ENCODE results near the gene NIPAL1.

Gene NIPAL1

DNA sequence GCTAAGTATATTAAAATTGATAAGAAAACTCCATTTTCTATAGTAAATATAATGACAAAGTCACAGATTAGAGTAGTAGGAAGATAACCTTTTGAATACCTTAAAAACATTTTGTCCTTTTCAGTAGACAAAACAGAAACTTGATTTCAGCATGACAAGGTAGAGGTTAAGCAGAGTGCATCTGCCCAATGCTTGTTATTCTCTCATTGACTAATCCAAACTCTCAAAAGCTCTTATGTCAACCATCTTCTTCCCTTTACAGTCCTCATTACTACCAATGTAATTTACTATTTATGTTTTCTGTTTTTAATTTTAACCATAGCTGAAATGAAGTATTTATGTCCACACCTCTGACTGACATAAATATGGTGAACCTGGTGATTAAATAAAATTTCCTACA, 11.1 kb downstream of the NIPAL1 start:
- no peak for DNase-seq (ENCODE audit: low read depth)

DNA sequence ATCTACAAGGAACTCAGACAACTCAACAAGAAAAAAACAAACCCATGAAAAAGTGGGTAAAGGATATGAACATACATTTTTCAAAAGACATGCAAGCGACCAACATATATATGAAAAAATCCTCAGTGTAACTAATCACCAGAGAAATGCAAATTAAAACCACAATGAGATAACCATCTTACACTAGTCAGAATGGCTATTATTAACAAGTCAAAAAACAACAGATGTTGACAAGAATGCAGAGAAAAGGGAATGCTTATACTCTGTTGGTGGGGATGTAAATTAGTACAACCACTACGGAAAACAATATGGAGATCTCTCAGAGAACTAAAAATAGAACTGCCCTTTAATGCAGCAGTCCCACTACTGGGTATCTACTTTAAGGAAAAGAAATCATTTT, 12.1 kb downstream of the NIPAL1 start:
- no peak for DNase-seq (ENCODE audit: low read depth)

GRCh38 chr4:48030470-48030869, 13.9 kb downstream of the NIPAL1 start:
- DNase-seq (ENCODE audit: low read depth) = no peak

GRCh38 chr4:48031802-48032525, 15.4 kb downstream of the NIPAL1 start:
- DNase-seq (ENCODE audit: low read depth) = no peak

GRCh38 chr4:48032721-48033120, 16.1 kb downstream of the NIPAL1 start:
- no peak for DNase-seq (ENCODE audit: low read depth)

- DNase-seq (ENCODE audit: low read depth) = no peak
Observed at GRCh38 chr4:48033412-48033811, 16.8 kb downstream of the NIPAL1 start.

GRCh38 chr4:48033825-48034413, 17.3 kb downstream of the NIPAL1 start:
- peak; percentile 57 for DNase-seq (ENCODE audit: low read depth)

DNA sequence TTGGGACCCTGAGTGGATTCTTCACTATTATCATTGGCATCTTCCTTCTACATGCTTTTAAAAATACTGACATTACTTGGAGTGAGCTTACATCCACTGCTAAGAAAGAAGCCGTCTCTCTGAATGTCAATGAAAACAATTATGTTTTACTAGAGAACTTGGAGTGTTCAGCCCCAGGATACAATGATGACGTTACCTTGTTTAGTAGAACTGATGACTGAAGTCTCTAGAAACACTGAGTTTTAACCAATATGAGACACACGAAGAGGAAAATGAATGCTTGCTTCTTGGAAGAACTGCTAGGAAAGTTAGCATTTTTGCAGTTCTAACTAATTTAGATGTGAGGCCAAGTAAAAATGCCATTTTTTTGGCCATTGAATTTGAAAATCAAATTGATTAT, 19.4 kb downstream of the NIPAL1 start:
- no peak for DNase-seq (ENCODE audit: low read depth)

DNA sequence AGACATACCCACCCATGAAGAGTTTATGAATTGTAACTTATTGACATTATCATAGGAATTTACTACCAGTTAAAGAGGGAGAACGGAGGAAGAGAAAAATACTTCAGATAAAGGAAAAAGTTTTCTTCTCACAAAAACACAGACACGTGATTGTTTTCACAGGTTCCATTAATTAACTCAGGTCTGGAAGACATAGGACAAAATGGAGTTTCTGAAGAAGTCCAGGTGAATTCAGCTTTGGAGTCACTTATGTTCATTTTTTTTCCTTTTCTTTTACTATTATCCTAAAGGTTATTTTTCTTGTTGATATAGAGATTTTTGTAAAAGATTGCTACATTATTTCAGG, 20.5 kb downstream of the NIPAL1 start:
- no peak for DNase-seq (ENCODE audit: low read depth)

GRCh38 chr4:48038666-48039065, 22.1 kb downstream of the NIPAL1 start:
- DNase-seq (ENCODE audit: low read depth) = no peak

GRCh38 chr4:48039561-48039960, 23.0 kb downstream of the NIPAL1 start:
- no peak for DNase-seq (ENCODE audit: low read depth)

DNA sequence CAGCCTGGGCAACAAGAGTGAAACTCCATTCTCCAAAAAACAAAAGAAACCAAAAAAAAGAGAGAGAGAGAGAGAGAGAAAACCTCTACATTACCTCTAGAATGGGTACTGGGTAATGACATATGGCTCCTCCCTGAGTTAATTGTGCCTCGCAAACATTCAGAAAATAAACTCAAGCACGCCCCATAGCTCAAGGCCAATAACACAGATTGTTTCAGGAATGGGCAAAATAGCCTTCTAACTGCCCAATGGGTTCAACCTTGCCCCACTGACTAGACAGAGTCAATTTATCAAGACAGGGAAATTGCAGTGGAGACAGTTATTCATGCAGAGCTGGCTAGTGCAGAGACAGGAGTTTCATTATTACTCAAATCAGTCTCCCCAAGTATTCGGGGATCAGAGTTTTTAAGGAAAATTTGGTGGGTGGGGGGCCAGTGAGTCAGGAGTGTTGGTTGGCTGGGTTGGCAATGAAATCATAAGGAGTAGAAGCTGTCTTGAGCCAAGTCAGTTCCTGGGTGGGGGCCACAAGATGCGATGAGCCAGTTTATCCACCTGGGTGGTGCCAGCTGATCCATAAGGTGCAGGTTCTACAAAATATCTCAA, 25.1 kb downstream of the NIPAL1 start:
- DNase-seq (ENCODE audit: low read depth) = peak; percentile 35

DNA sequence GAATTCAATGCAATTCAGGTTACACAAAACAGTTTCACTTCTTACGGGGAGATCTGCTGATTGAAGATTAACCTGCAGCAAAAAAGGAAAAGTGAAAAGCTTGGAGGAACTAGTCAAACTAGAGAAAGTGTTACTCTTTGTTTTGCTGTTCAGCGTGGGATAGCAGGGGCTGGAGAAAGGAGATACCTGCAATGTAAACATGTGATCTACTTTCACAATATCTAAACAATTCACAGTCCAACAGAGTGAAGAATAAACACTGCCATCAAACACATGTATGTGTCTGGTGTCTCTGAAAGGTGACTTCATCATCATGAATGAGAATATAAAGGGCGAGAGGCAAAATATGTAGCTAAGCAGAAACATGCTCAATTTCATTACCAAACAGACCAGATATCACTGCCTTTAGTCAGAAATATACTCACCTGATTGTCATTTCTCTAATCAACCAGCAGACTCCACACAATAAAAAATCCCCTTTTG, 26.4 kb downstream of the NIPAL1 start:
- no peak for DNase-seq (ENCODE audit: low read depth)

GRCh38 chr4:48043504-48043903, 26.9 kb downstream of the NIPAL1 start:
- DNase-seq (ENCODE audit: low read depth) = no peak

DNA sequence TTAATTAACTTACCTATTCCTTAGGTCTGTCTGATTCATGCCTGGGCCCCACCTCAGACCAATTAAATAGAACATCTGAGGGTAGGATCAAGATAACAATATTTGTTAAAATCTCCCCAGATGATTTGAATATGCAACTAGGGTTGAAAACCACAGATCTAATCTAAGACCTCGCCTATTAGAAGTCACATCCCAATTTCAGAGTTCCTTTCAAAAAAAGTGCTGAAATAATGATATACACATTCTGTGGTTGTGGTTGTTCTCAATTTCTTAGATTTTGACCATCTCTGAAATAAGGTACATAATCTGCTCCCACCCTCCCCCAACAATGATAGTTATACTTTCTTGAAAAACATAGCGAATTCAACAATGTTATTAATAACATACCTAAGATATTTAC, 27.7 kb downstream of the NIPAL1 start:
- DNase-seq (ENCODE audit: low read depth) = no peak

GRCh38 chr4:48046059-48046458, 29.5 kb downstream of the NIPAL1 start:
- no peak for DNase-seq (ENCODE audit: low read depth)

- peak; percentile 76 for DNase-seq (ENCODE audit: low read depth)
Observed at GRCh38 chr4:48047421-48047844, 30.9 kb downstream of the NIPAL1 start.

DNA sequence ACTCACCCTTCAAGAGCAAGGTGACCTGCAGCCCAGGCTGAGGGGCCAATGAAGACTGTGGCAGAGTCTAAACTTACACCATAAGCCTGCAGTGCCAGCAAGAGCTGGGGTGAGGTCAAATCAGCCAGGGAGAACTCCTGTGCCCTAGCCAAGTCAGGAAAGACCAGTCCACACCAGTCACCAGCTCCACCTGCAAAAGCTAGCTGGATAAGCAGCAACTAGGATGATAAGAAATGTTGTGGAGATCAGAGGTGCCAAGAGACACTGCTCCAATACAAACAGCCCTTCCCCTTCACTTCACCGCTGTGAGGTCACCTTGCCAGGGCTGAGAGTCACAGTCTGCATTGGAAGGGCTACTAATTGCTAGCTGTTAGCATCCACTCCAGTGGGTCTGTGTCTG, 31.3 kb downstream of the NIPAL1 start:
- DNase-seq (ENCODE audit: low read depth) = no peak

DNA sequence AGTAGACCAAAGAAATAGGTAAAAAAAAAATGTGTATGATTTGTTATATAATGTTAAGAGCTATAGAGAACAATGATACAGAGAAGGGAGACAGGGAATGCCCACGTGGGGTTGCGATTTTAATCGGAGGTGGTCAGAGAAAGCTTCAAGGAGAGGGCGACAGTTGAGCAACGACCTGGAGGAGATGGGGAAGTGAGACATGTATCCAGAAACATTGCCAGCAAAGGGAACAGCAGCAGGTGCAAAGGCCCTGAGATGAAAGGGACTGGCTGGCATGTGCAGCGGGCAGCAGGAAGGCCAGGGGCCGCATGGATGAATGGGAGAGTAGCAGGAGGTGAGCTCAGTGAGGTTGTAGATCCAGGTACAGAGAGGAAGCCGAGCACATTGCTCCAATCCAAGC, 32.9 kb downstream of the NIPAL1 start:
- no peak for DNase-seq (ENCODE audit: low read depth)

GRCh38 chr4:48051078-48051477, 34.5 kb downstream of the NIPAL1 start:
- no peak for DNase-seq (ENCODE audit: low read depth)

- DNase-seq (ENCODE audit: low read depth) = no peak
Observed at GRCh38 chr4:48058617-48059530, 42.3 kb downstream of the NIPAL1 start.

DNA sequence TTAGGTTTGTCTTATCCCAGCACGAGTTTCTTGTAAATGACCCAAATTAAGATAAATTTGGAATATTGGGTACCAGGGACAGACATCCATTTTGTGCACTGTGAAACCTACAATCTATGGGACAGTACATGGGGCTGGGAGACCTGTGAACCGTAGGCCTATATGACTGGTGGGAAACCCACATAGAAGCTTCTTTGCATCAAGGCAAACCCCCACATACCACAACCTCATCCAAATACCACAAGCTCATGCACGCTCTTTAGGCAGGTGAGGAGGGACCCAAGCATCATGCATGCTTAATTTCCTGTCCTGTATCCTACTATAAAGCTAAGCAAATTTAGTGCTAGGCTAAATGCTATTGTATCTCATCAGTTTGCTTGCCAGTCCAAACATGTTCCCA, 47.8 kb downstream of the NIPAL1 start:
- no peak for DNase-seq (ENCODE audit: low read depth)

All from activated T-cell treated with anti-CD3 and anti-CD28 coated beads for 24 hours (primary cell).